ENCODE measurements around the gene C1orf159.

The C1orf159 gene

GRCh38 chr1:1151306-1151705 lies 35.4 kb upstream of the C1orf159 start:
- no peak for TF ChIP-seq CTCF (IDR thresholded peaks at IDR 0.05)
- no peaks in the 10 kb centered on the region for H3K9me3 ChIP-seq
- no peaks in the 10 kb centered on the region for H3K36me3 ChIP-seq
- H3K4me3 ChIP-seq (ENCODE audit: low read depth in 1 of 2, low read length in 1 of 2) = no peak overlapping the region
- no peak overlapping the region for H3K27ac ChIP-seq
- no peaks in the 10 kb centered on the region for H3K27me3 ChIP-seq
- no peaks in the 10 kb centered on the region for H3K4me1 ChIP-seq (ENCODE audit: control insufficient read depth in 1 of 2, insufficient read depth in 1 of 2, low read depth in 1 of 2, low read length in 1 of 2)

- no peak for TF ChIP-seq CTCF (IDR thresholded peaks at IDR 0.05)
- Histone ChIP-seq H3K4me3 (ENCODE audit: low read depth in 1 of 2, low read length in 1 of 2) (no peak overlapping the region), H3K27me3 (no peaks in the 10 kb centered on the region), H3K36me3 (no peaks in the 10 kb centered on the region), H3K4me1 (ENCODE audit: control insufficient read depth in 1 of 2, insufficient read depth in 1 of 2, low read depth in 1 of 2, low read length in 1 of 2) (peaks cover 0 to 1% of the 10 kb centered on the region in 2 experiments), H3K9me3 (no peaks in the 10 kb centered on the region), H3K27ac (no peak overlapping the region)
These were observed 34.2 kb upstream of the C1orf159 start for GRCh38 chr1:1150100-1150499.

GRCh38 chr1:1149416-1149815 lies 33.5 kb upstream of the C1orf159 start:
- no peak for TF ChIP-seq CTCF (IDR thresholded peaks at IDR 0.05)
- H3K27ac ChIP-seq = no peak overlapping the region
- H3K27me3 ChIP-seq = no peaks in the 10 kb centered on the region

DNA sequence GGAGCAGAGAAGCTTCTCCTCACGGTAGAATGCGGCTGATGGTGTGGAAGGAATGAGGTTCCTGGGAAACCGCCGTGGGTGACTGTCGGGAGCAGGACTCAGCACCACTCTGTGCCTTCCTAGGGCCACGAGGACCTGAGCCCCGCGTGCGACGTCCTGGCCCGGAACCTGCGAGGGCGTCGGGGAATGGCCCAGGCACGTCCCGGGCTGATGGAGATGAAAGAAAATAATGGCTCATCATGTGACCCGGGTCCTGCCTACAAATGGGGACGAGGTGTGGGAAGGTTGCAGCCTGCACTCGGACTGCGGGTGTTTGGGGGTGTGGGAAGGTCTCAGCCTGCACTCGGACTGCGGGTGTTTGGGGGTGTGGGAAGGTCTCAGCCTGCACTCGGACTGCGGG lies 32.7 kb upstream of the C1orf159 start:
- Histone ChIP-seq H3K9me3 (no peaks in the 10 kb centered on the region), H3K27me3 (no peaks in the 10 kb centered on the region), H3K4me3 (ENCODE audit: low read depth in 1 of 2, low read length in 1 of 2) (no peak overlapping the region), H3K36me3 (no peaks in the 10 kb centered on the region), H3K4me1 (ENCODE audit: control insufficient read depth in 1 of 2, insufficient read depth in 1 of 2, low read depth in 1 of 2, low read length in 1 of 2) (peaks cover 14 to 16% of the 10 kb centered on the region in 2 experiments), H3K27ac (no peak overlapping the region)
- no peak for TF ChIP-seq CTCF (IDR thresholded peaks at IDR 0.05)

More at GRCh38 chr1:1149416-1149815, 33.5 kb upstream of the C1orf159 start:
- no peaks in the 10 kb centered on the region for H3K9me3 ChIP-seq
- H3K4me3 ChIP-seq (ENCODE audit: low read depth in 1 of 2, low read length in 1 of 2) = no peak overlapping the region
- peaks cover 6 to 8% of the 10 kb centered on the region in 2 experiments for H3K4me1 ChIP-seq (ENCODE audit: control insufficient read depth in 1 of 2, insufficient read depth in 1 of 2, low read depth in 1 of 2, low read length in 1 of 2)
- no peaks in the 10 kb centered on the region for H3K36me3 ChIP-seq

DNA sequence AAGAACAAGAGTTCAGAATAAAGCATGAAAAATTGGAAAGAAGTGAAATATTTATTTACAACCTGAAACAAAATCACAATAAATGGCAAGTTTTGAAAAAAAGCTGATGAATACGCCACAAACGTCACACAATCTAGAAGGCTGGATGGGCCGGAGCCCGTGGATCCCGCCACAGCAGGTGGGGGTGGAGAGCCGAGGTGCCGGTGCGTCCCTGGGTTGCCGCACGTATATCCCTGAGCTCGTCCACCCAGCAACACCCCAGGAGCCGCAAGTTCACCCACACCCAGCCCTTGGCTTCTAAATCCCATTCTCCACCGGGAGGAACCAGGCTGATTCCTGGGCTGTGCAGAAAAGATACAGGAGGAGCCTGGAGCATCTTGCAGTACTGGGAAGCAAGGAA lies 32.2 kb upstream of the C1orf159 start:
- H3K27me3 ChIP-seq = no peaks in the 10 kb centered on the region

More for the DNA sequence above, 32.2 kb upstream of the C1orf159 start:
- Histone ChIP-seq H3K4me3 (ENCODE audit: low read depth in 1 of 2, low read length in 1 of 2) (no peak overlapping the region), H3K9me3 (no peaks in the 10 kb centered on the region), H3K4me1 (ENCODE audit: control insufficient read depth in 1 of 2, insufficient read depth in 1 of 2, low read depth in 1 of 2, low read length in 1 of 2) (peaks cover 15 to 16% of the 10 kb centered on the region in 2 experiments), H3K27ac (no peak overlapping the region), H3K36me3 (no peaks in the 10 kb centered on the region)
- no peak for TF ChIP-seq CTCF (IDR thresholded peaks at IDR 0.05)

All from neutrophil (primary cell).